ENCODE data around the gene VANGL2. TPM values are rescaled to one million over a fixed set of nuclear protein-coding genes. Genes with fewer than 3 reads are reported as not detected.

The VANGL2 gene
- total and polyA plus RNA-seq, 2 of the 4 experiments (the other 2 are of a cell fraction): 0.36 to 3.6 TPM

DNA sequence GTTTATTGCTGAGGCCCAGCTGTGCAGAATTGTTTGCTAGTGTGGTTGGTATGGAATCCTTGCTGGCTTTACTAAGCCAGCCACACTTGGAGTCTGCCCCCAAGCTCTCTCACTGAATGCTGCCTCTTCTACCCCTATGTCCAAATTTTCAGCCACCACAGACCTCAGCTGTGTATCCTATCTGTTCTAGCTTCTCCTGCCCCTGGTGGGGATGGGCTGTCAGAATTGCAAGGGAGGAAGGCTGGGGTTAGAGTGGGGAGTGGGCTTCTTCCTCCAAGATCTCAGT lies 29.1 kb upstream of the VANGL2 start (continued):
- no peak for TF ChIP-seq MXI1 (IDR thresholded peaks at IDR 0.05; ENCODE audit: borderline replicate concordance, low read depth, low read length)

DNA sequence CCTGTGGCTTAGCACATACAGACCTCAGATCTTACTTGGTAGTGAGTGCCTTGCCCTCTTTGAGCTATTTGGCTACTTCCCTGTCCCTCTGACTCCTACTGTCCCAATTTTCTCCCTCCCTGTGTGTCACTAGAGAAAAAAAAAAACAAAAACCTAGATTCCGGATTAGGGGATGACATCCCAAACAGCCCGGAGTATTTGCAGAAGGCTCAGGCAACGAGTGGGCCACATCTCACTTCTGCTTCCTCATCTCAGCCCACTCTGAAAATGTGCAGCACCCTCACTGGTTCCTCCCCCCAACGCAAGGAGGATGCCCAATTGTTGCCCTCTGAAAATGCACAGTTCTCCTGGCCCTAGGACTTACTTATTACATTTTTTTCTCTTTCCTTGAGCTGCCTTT lies 28.6 kb upstream of the VANGL2 start:
- no peak overlapping the region for H3K14ac ChIP-seq (replicated peaks; ENCODE audit: low read depth, low read length)
- no peak overlapping the region for H3K56ac ChIP-seq (ENCODE audit: extremely low read depth, insufficient read depth, low read length)
- in situ Hi-C loops (cut with MboI; ENCODE audit: low sequenced_read_pairs) (loop anchor here (10.0 kb wide), 1 partner anchor 437 kb away; no protein-coding TSS in a partner anchor), dilution Hi-C loops (cut with HindIII; ENCODE audit: low sequenced_read_pairs, unreplicated experiment) (no loop called here), intact Hi-C loops (cut with micrococcal nuclease) (loop anchor here (10.0 kb wide), 1 partner anchor 427 kb away; the partner anchor contains the start of gene IGSF9)
- ATAC-seq (ENCODE audit: low read depth) (no peak), DNase-seq (no peak)
- WGBS, 2 experiments (ENCODE audit: extremely low coverage in 2 of 2, insufficient read length in 1 of 2): 44% methylated on average over 2 of the region's 4 CpGs; no CpG with 5 or more reads in 1 of the 2 experiments
- no peaks in the 10 kb centered on the region for H3K4me1 ChIP-seq (ENCODE audit: control insufficient read depth, insufficient read depth, low read length)
- no peaks in the 10 kb centered on the region for H3K79me1 ChIP-seq (ENCODE audit: low read depth in 1 of 2, low read length in 2 of 2)
- no peak overlapping the region for H3K9ac ChIP-seq (ENCODE audit: low read depth, low read length)
- H3K9me1 ChIP-seq (ENCODE audit: insufficient read depth, low read length): no peaks in the 10 kb centered on the region
- H2BK20ac ChIP-seq (ENCODE audit: low read depth, low read length): no peak overlapping the region
- no peaks in the 10 kb centered on the region for H4K20me1 ChIP-seq (ENCODE audit: insufficient read depth, low read length)
- ChIA-PET CTCF (no interaction called here), POLR2A (ENCODE audit: unreplicated experiment) (no interaction called here)
- no peak overlapping the region for H4K8ac ChIP-seq (ENCODE audit: low read depth in 2 of 2, low read length in 2 of 2)
- no peak overlapping the region for H3K4me2 ChIP-seq (ENCODE audit: low read depth, low read length)
- H3K27me3 ChIP-seq (ENCODE audit: control insufficient read depth, insufficient read depth, low read length): peaks cover 6% of the 10 kb centered on the region; the same call in 1 of the 2 replicates
- H4K5ac ChIP-seq (ENCODE audit: low read depth, low read length): no peak overlapping the region
- H2AFZ ChIP-seq (replicated peaks; ENCODE audit: low read length, poor library complexity): no peak overlapping the region
- no peak overlapping the region for H3K4me3 ChIP-seq (ENCODE audit: insufficient read depth, low read depth, low read length)
- no peak overlapping the region for H2BK15ac ChIP-seq (ENCODE audit: low read depth, low read length)
- no TSS peak for BruUV-seq (replicated peaks)
- no peaks in the 10 kb centered on the region for H3K36me3 ChIP-seq (ENCODE audit: control insufficient read depth, insufficient read depth, low read length)
- no peak overlapping the region for H3K4ac ChIP-seq (ENCODE audit: low read depth, low read length)
- no peak overlapping the region for H2AK9ac ChIP-seq (replicated peaks; ENCODE audit: low read depth, low read length, poor library complexity)
- no peak overlapping the region for H2BK5ac ChIP-seq (ENCODE audit: low read depth, low read length, poor library complexity, severe bottlenecking)
- H2AK5ac ChIP-seq (ENCODE audit: low read depth, low read length): no peak overlapping the region
- no peak overlapping the region for H4K91ac ChIP-seq (ENCODE audit: insufficient read depth, low read depth, low read length)
- no peak overlapping the region for H3K18ac ChIP-seq (ENCODE audit: low read depth, low read length)
- no peak overlapping the region; the same call in 1 of the 2 replicates for H3K23ac ChIP-seq (ENCODE audit: low read depth, low read length)
- no peak overlapping the region for H2BK120ac ChIP-seq (ENCODE audit: low read depth, low read length)
- H3K27ac ChIP-seq (ENCODE audit: insufficient read depth, low read length): no peak overlapping the region
- H3K9me3 ChIP-seq (ENCODE audit: control insufficient read depth, insufficient read depth, low read length): no peaks in the 10 kb centered on the region
- TF ChIP-seq RCOR1 (IDR thresholded peaks at IDR 0.05; ENCODE audit: insufficient replicate concordance, low read length) (no peak), POLR2A (IDR thresholded peaks at IDR 0.05; ENCODE audit: low read depth, low read length) (no peak), CEBPB (IDR thresholded peaks at IDR 0.05; ENCODE audit: low read depth, low read length) (no peak), CHD1 (IDR thresholded peaks at IDR 0.05; ENCODE audit: low read depth, low read length) (no peak), NFE2L2 (IDR thresholded peaks at IDR 0.05; ENCODE audit: low read depth, low read length) (no peak), RFX5 (IDR thresholded peaks at IDR 0.05; ENCODE audit: low read depth, low read length) (no peak), BHLHE40 (IDR thresholded peaks at IDR 0.05; ENCODE audit: low read depth, low read length) (no peak), RAD21 (IDR thresholded peaks at IDR 0.05; ENCODE audit: low read length) (no peak), SMC3 (IDR thresholded peaks at IDR 0.05; ENCODE audit: low read depth, low read length) (no peak), FOS (IDR thresholded peaks at IDR 0.05; ENCODE audit: low read depth, low read length) (no peak), MXI1 (IDR thresholded peaks at IDR 0.05; ENCODE audit: borderline replicate concordance, low read depth, low read length) (no peak), MAFK (IDR thresholded peaks at IDR 0.05; ENCODE audit: low read depth, low read length) (no peak)
- TF ChIP-seq, protein P1, sequence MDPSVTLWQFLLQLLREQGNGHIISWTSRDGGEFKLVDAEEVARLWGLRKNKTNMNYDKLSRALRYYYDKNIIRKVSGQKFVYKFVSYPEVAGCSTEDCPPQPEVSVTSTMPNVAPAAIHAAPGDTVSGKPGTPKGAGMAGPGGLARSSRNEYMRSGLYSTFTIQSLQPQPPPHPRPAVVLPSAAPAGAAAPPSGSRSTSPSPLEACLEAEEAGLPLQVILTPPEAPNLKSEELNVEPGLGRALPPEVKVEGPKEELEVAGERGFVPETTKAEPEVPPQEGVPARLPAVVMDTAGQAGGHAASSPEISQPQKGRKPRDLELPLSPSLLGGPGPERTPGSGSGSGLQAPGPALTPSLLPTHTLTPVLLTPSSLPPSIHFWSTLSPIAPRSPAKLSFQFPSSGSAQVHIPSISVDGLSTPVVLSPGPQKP (IDR thresholded peaks at IDR 0.05; ENCODE audit: borderline replicate concordance, low read depth, low read length): no peak
- TF ChIP-seq, protein P2, sequence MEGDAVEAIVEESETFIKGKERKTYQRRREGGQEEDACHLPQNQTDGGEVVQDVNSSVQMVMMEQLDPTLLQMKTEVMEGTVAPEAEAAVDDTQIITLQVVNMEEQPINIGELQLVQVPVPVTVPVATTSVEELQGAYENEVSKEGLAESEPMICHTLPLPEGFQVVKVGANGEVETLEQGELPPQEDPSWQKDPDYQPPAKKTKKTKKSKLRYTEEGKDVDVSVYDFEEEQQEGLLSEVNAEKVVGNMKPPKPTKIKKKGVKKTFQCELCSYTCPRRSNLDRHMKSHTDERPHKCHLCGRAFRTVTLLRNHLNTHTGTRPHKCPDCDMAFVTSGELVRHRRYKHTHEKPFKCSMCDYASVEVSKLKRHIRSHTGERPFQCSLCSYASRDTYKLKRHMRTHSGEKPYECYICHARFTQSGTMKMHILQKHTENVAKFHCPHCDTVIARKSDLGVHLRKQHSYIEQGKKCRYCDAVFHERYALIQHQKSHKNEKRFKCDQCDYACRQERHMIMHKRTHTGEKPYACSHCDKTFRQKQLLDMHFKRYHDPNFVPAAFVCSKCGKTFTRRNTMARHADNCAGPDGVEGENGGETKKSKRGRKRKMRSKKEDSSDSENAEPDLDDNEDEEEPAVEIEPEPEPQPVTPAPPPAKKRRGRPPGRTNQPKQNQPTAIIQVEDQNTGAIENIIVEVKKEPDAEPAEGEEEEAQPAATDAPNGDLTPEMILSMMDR (conservative IDR thresholded peaks at IDR 0.05; ENCODE audit: low read depth, low read length): no peak
- TF ChIP-seq, protein P3, sequence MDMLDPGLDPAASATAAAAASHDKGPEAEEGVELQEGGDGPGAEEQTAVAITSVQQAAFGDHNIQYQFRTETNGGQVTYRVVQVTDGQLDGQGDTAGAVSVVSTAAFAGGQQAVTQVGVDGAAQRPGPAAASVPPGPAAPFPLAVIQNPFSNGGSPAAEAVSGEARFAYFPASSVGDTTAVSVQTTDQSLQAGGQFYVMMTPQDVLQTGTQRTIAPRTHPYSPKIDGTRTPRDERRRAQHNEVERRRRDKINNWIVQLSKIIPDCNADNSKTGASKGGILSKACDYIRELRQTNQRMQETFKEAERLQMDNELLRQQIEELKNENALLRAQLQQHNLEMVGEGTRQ (IDR thresholded peaks at IDR 0.05; ENCODE audit: low read depth, low read length): no peak

All from IMR-90 (cell line).